GM12865 (cell line): Measurements from ENCODE around the gene MATN1.

Experiments
- DNase-seq: peaks from one replicate; pipeline ENCODE4 v3.0.0; 2010; ENCODE audit warnings: low read depth
- H3K4me3 ChIP-seq: 2 replicates; pipeline ENCODE4 v1.5.1; 2011; ENCODE audit warnings: mild to moderate bottlenecking, low read depth, low read length, control low read depth
- TF ChIP-seq, protein P1 (sequence below): IDR thresholded peaks from 2 replicates; pipeline ENCODE4 v1.5.1; 2011; ENCODE audit warnings: low read length, control low read depth, low read depth, inconsistent platforms; ENCODE audit not compliant: insufficient read depth; ENCODE audit errors: missing control alignments

The MATN1 gene

GRCh38 chr1:30744060-30744756, 20.8 kb upstream of the MATN1 start:
- TF ChIP-seq, protein P1, sequence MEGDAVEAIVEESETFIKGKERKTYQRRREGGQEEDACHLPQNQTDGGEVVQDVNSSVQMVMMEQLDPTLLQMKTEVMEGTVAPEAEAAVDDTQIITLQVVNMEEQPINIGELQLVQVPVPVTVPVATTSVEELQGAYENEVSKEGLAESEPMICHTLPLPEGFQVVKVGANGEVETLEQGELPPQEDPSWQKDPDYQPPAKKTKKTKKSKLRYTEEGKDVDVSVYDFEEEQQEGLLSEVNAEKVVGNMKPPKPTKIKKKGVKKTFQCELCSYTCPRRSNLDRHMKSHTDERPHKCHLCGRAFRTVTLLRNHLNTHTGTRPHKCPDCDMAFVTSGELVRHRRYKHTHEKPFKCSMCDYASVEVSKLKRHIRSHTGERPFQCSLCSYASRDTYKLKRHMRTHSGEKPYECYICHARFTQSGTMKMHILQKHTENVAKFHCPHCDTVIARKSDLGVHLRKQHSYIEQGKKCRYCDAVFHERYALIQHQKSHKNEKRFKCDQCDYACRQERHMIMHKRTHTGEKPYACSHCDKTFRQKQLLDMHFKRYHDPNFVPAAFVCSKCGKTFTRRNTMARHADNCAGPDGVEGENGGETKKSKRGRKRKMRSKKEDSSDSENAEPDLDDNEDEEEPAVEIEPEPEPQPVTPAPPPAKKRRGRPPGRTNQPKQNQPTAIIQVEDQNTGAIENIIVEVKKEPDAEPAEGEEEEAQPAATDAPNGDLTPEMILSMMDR = no peak
- peak; percentile 89 for DNase-seq
- peak overlapping the region; percentile 88 for H3K4me3 ChIP-seq

DNA sequence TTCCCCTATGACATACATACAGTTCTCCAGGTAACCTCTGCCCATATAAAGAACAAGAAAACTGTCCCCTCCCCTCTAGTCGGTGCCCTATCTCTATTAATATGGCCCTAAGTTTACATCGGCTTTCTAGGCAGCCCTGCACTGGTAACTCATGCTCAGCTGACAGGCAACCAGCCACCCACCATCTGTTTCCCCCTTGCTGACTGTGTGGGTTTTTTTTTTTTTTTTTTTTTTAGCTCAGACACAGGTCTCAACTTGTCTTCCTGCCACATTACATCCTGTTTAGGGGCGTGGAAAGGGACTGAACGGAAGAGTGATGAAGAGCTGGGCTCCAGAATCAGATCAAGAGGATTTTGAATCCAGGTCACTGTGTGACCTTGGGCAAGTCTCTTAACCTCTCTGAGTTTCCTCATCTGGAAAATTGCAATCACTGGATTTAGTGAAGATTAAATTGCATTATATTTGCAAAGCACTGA, 20.2 kb upstream of the MATN1 start:
- peak overlapping the region; percentile 88 for H3K4me3 ChIP-seq
- TF ChIP-seq, protein P1 = no peak
- DNase-seq = peak; percentile 93

DNA sequence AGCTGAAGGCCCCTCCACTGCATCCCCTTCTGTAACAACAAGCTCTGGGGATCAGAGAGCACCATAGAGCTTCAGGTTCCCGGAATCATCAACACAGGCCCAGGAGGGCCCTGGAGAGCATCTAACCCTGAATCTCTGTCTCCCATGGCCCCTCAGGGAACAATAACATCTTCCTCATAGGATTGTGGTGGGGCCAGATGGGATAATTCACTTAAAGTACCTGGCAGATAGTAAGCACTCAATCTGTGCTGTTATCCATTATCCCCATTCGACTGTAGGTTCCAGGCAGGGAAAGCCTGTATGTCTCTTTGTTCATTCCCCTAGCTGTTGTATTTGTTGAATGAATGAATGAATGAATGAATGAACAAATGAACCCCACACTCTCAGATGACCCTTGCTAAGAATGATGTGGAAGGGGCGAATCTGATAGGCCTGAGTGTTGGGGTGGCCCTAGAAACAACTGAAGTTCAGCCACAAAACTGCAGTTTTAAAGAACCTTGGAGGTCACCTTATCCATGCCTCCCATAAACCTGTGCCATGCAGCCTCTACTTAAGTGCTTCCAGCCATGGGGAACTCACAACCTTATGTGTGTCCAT, 19.7 kb upstream of the MATN1 start:
- TF ChIP-seq, protein P1 = no peak
- peak overlapping the region; percentile 16; the same call in 1 of the 2 replicates for H3K4me3 ChIP-seq
- no peak for DNase-seq

DNA sequence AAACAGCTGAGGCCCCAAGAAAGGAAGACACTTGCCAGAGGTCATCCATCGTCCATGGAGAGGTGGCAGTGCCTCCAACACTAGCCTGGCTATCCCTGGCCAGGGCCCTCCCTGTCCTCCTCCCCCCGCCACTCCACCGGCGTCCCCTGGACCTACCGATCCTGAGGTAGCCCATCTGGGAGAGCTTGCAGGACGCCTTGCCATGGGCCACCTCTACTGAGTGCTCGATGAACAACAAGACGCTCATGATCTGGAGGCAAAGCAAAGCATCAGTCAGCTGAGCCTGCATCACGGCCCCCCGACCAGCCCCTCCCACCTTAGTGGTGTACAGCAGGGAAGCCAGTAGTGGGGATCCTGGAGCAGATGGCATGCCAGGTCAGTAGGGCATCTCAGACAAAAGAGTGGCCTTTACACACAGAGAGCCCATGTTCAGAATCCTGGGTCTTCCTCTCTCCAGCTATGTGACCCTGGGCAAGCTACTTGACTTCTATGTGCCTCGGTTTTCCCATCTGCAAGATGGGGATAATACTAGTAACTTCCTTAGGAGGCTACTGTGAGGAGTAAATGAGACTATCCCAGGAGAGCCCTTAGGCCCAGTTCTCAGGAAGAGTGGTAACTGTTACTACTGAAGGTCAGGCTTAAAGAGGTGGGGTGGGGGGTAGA, 19.0 kb upstream of the MATN1 start:
- no peak overlapping the region for H3K4me3 ChIP-seq
- TF ChIP-seq, protein P1 = no peak

DNA sequence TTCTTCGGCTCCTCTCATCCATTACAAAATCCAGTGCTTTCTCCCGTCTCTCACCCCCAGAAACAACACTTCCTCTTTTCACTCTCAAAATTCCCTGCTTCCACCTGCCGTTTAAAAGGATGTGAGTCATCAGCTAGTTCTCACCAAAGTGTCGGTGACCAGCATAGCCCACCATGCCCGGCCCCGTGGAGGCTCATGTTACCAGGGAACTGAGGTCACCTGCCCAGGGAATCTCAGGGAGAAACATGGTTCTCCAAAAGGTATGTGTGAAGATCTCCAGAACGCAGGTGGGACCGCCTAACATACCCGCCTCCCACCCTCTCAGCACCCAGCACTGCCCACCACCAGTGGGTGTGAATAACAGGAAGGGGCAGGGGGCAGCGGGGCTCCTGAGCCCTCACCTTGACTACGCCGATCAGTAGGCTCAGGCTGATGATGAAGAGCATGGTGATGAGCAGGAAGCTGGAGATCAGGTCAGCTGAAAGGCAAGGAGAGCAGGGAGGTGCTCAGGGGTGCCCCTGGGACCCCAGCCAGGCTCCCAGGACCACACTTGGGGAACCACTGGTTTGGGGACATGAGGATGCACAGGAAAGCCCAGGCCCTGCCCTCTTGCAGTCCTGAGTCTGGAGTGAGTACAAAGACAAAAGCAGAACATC, 18.0 kb upstream of the MATN1 start:
- DNase-seq = no peak
- H3K4me3 ChIP-seq = no peak overlapping the region
- TF ChIP-seq, protein P1 = no peak

More for the DNA sequence above, 19.0 kb upstream of the MATN1 start:
- no peak for DNase-seq

DNA sequence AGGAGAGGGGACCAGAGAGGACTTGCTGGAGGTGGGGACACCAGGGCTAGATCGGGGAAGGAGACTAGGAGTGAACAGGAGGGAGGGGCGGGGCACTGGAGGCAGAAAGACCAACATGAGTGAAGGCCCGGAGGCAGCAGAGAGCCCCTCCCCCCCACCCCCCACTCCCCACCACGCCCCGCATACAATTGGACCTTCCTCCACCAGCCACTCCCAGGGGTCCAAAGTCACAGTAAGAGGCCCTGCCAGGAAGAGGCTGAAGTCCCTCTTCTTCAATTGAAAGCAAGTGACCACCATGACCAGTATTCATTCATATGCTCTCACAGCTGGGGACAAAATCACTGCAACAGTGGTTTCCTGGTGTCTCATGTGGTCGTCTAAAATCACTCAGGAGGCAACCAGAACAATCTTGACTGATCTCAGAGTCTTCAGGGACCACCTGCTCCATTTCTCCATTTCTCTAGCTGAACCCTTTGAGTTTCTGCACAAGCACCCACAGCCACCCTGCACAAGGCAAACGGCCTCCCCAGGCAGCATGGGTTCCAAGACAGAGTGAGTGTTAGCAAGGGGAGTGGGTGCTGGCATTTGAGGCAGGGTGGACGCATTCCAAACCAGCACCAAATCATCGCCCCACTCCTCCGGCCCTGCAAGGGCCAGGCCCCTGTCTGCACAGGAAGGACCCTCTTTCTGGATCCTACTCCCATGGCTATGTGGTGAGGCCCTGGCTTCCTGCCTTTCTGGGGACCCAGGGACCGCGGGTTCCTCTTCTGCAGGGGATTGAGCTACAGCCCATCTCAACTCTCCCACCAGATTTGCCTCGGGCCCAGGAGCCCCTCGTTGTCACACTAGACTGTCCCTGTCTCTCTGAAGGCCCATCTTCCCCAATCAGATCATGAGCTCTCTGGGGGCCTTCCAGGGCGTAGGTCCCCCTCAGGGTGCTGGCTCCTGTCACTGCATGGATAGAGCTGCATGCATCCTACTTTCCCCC, 17.2 kb upstream of the MATN1 start:
- no peak for DNase-seq
- TF ChIP-seq, protein P1 = no peak
- no peak overlapping the region for H3K4me3 ChIP-seq
